Islet of Langerhans (tissue), 1 donor: ENCODE data around the gene GATB.
"Not testable (repeated sequence)": the region's sequence is repeated elsewhere in the genome, so short reads cannot be mapped to it uniquely, and the experiment has no call there.

ENCODE experiments used
- FAIRE-seq: peaks from one replicate; lab custom pipeline; 2011; peaks lifted over from hg19 to GRCh38; lab: Jason Lieb, UNC

GATB gene

GRCh38 chr4:151785484-151786157 lies 24.8 kb upstream of the GATB start:
- no peak for FAIRE-seq

DNA sequence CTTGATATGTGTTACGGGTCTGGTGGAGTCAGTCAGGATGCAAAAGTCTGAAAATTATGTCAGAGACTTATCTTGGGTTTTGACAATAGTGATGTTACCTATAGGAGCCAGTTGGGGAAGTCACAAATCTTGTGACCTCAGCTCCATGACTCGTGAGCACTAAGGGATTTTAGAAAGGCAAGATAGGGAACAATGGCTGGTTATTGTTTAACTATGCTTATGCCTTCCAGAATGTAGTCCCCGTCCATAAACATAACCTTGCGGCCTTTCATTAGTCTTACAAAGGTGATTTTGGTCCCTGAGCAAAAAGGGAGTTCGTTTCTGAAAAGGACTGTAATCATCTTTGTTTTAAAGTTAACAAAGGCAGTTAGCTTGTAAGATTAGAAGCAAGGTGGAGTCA lies 23.9 kb upstream of the GATB start:
- no peak for FAIRE-seq

GRCh38 chr4:151783867-151784266 lies 23.1 kb upstream of the GATB start:
- FAIRE-seq = no peak

GRCh38 chr4:151782296-151782695 lies 21.5 kb upstream of the GATB start:
- no peak for FAIRE-seq

GRCh38 chr4:151781026-151781425 lies 20.2 kb upstream of the GATB start:
- no peak for FAIRE-seq

DNA sequence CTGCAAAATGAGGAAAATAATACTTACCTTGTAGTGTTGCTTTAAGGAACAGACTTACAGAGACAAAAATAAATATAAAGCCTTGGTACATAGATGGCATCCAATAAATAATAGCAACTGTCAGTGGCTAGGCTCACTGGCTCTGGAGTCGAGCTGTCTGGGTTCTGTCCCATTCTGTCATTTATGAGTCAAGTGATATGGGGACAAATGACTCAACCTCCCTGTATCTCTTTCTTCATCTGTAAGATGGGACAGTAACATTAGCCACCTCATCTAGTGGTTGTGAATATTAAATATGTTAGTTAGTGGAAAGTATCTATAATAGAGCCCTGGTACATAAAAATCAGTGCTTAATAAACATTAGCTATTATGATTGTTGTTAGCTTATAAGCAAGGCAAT lies 16.7 kb upstream of the GATB start:
- FAIRE-seq = no peak

- no peak for FAIRE-seq
These were observed 13.5 kb upstream of the GATB start for GRCh38 chr4:151774324-151774723.

GRCh38 chr4:151772274-151772673 lies 11.5 kb upstream of the GATB start:
- no peak for FAIRE-seq

GRCh38 chr4:151771664-151772063 lies 10.9 kb upstream of the GATB start:
- FAIRE-seq = no peak

GRCh38 chr4:151770154-151770553 lies 9.3 kb upstream of the GATB start:
- no peak for FAIRE-seq

- no peak for FAIRE-seq
These were observed 8.0 kb upstream of the GATB start for GRCh38 chr4:151768835-151769234.

DNA sequence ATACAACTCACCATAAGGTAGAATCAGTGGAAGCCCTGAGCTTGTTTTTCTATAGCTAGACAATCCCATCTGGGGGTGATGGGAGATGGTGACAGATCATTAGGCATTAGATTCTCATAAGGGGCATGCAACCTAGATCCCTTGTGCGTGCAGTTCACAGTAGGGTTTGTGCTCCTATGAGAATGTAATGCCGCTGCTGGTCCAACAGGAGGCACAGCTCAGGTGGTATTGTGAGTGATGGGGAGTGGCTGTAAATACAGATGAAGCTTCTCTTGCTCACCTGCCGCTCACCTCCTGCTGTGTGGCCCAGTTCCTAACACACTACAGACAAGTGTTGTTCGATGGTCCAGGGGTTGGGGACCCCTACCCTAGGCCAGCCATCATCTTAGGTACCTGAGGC lies 5.9 kb upstream of the GATB start:
- FAIRE-seq = no peak

- no peak for FAIRE-seq
These were observed 805 bp downstream of the GATB start for GRCh38 chr4:151760002-151760401.

DNA sequence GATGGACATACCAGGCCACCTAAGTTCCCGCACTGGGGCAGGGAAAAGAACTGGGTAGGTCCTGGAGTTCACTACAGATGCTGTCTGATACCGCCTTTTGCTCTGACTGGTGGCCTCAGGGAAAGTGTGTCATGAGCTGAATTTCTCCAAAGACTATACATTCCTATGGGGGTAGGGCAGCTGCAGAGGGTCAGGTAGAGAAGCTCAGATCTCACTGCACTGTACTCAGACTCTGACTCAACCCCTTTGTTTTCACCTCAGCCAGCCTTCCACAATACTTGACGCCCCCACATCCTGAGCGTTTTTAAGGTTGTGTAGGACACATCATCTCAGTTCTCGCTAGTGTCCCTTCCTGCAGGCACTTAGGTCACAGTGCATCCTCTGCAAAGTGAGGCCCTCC lies 7.8 kb downstream of the GATB start:
- no peak for FAIRE-seq

DNA sequence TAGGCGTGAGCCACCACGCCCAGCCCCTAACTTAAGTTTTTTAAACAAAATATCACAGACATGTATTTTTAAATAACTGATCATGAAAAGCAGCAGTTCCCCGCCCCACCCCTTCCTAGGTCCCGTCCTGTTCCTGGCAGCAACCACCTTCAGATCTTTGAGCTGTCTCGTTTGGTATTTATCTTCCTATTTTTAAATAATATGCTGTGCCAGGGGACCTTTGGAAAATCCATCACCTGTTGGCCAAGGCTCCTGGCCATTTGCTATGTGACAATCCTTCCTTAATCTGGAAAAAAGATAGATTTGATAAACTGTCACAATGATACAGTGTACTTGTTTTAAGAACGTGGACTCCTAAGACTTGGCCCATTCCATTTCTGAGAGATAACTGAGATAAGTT lies 10.7 kb downstream of the GATB start:
- FAIRE-seq = no peak

DNA sequence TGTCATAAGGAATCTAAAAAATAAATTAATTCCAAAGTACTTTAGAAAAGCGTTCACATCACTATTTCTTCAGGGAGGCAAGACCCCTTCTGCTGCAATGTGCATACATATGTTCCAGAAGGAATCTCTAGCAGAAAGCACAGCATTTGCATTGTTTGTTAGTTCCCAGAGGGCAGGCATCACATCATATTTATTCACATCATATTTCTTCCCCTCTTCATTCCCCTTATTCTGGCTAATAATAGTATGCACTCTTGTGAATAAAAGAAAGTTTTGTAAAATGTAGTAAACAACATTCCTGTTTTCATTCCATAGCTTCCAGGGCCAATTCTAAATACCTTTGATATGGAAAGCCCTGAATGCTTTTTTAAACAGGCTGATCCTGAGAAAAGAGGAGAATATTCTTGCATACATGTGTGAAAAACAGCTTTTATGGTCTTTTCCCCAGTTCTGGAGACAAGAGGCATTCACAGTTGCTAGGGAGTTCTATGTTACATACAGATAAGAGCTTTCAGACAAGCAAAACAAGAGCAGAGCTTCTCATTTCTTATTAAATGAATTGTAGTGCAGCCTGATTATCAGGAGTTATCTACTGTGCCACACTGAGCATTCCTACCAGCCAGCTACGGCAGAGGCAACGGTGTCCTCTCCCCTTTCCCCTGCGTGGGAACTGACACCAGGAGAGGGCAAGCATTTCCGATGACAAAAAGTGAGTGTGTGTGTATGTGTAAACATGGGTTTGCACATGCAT lies 15.2 kb downstream of the GATB start:
- no peak for FAIRE-seq

DNA sequence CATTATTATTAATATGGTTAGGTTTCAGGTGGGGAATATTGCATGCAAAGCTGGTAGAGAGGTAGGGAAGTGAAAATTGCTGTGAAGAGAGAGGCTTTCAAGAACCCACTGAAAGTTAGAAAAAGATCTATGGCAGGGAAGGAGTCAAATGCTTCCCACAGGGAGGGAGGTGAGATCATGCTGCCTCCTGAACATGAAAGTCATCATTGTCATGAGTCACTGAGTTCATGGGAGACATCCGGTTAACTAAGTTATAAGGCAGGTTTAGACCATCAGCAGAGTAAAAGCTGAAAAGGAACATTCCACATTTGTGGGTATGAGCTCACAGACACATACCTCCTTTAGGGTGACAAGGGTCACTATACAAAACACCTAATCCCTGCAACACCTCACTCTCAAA lies 16.2 kb downstream of the GATB start:
- no peak for FAIRE-seq

GRCh38 chr4:151743894-151744293 lies 16.9 kb downstream of the GATB start:
- no peak for FAIRE-seq

DNA sequence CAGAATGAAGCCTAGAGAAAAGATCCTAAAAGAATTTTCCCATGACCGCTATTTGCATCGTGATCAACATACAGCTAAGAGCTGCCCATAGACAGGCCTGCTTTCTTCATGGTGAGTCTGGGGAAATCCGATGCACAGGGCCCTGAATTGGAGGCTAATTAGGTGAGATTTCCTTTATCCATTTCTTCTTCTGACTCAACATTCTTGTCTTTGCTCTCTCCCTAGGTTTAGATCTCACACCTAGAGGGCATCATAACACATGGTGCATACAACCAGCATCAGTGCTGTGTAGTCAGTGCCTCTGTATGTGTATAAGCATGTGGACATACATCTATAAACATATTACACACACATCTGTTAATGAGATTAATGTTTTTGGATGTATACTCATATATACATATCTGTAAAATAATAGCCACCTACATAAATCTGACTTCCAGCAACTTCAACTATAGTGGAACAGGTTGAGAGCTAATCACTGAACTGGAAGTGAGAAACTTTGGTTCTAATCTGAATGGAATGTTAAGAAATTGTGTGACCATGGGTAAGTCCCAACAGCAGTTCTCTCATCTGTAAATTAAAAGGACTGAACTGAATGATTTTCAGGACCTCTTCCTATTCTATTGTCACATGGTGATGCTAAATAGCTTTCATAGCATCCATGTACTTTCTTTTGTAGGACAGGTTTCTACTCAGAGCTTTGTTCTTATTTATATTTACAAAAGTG lies 17.5 kb downstream of the GATB start:
- FAIRE-seq = no peak

GRCh38 chr4:151738720-151739517 lies 21.9 kb downstream of the GATB start:
- no peak for FAIRE-seq

GRCh38 chr4:151736852-151737251 lies 24.0 kb downstream of the GATB start:
- FAIRE-seq = not testable (repeated sequence)

GRCh38 chr4:151736361-151736760 lies 24.4 kb downstream of the GATB start:
- no peak for FAIRE-seq

DNA sequence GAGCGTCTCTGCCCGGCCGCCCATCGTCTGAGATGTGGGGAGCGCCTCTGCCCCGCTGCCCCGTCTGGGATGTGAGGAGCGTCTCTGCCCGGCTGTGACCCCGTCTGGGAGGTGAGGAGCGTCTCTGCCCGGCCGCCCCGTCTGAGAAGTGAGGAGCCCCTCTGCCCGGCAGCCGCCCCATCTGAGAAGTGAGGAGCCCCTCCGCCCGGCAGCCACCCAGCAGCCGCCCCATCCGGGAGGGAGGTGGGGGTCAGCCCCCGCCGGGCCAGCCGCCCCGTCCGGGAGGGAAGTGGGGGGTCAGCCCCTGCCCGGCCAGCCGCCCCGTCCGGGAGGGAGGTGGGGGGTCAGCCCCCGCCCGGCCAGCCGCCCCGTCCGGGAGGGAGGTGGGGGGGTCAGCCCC lies 29.1 kb downstream of the GATB start:
- not testable (repeated sequence) for FAIRE-seq
